K562 (cell line): ENCODE measurements around the gene MAP3K15. TPM values are rescaled to one million over a fixed set of nuclear protein-coding genes. Genes with fewer than 3 reads are reported as not detected.

Experiments used
- BRD4 ChIP-seq: fragments of 200-600 bp; sonication (generic); IDR thresholded peaks from 2 replicates; pipeline ENCODE4 v1.6.1; 2017; ENCODE audit warnings: inconsistent platforms
- CREB1 ChIP-seq, 2 experiments: sonication (generic) in 1 of 2; formaldehyde crosslinking in 1 of 2; IDR thresholded peaks; 2 replicates each; pipeline versions ENCODE4 v1.6.1 to v1.8.0; 2012 to 2022; ENCODE audit warnings: inconsistent platforms in 1 of 2, mild to moderate bottlenecking in 1 of 2, missing genetic modification reagents in 1 of 2, moderate library complexity in 1 of 2
- GABPB1 ChIP-seq: sonication (generic); formaldehyde crosslinking; IDR thresholded peaks from 2 replicates; pipeline ENCODE4 v1.8.0; 2022; ENCODE audit warnings: mild to moderate bottlenecking, missing genetic modification reagents
- GTF2E2 ChIP-seq: fragments of 200-800 bp; sonication (Bioruptor generic); IDR thresholded peaks from 2 replicates; pipeline ENCODE4 v1.6.1; 2016; ENCODE audit warnings: missing genetic modification characterization, missing compliant biosample characterization
- HDAC1 ChIP-seq, 2 experiments: fragments of 450-650 bp; IDR thresholded peaks; 2 replicates each; pipeline ENCODE4 v1.6.1; 2016 to 2017; ENCODE audit warnings: inconsistent platforms in 1 of 2, mild to moderate bottlenecking in 1 of 2, moderate library complexity in 1 of 2
- MAX ChIP-seq: sonication (generic); formaldehyde crosslinking; IDR thresholded peaks from 2 replicates; pipeline ENCODE4 v1.9.0; 2022; ENCODE audit warnings: mild to moderate bottlenecking, missing genetic modification reagents
- MTA3 ChIP-seq: fragments of 450-650 bp; formaldehyde crosslinking; IDR thresholded peaks from 2 replicates; pipeline ENCODE4 v1.6.1; 2017; ENCODE audit warnings: mild to moderate bottlenecking, borderline replicate concordance
- MYC ChIP-seq, 2 experiments: fragments of 250-450 bp in 1 of 2; sonication (Bioruptor Pico) in 1 of 2; IDR thresholded peaks; 2 replicates each; pipeline versions ENCODE4 v1.5.1 to v1.6.1; 2012 to 2021; ENCODE audit warnings: low read depth in 2 of 2, borderline replicate concordance in 1 of 2, improper control_type of control experiment in 1 of 2, low read length in 1 of 2, mild to moderate bottlenecking in 1 of 2, moderate library complexity in 1 of 2
- PHB2 ChIP-seq: fragments of 450-650 bp; IDR thresholded peaks from 2 replicates; pipeline ENCODE4 v1.6.1; 2017; ENCODE audit warnings: low read depth
- POLR2A ChIP-seq: fragments of 450-650 bp; conservative IDR thresholded peaks from 2 replicates; pipeline ENCODE4 v1.6.1; 2016
- POLR2B ChIP-seq: fragments of 450-650 bp; IDR thresholded peaks from 2 replicates; pipeline ENCODE4 v1.6.1; 2018; ENCODE audit warnings: low read depth; ENCODE audit not compliant: partially characterized antibody
- SETDB1 ChIP-seq: IDR thresholded peaks from one replicate; pipeline ENCODE4 v1.6.1; 2012; ENCODE audit warnings: low read length, control low read depth, inconsistent platforms
- SIN3B ChIP-seq: fragments of 450-650 bp; IDR thresholded peaks from 2 replicates; pipeline ENCODE4 v1.6.1; 2017; ENCODE audit warnings: low read depth, mild to moderate bottlenecking, moderate library complexity
- TAF1 ChIP-seq: IDR thresholded peaks from 2 replicates; pipeline ENCODE4 v1.6.1; 2011; ENCODE audit warnings: mild to moderate bottlenecking, low read length, moderate library complexity; ENCODE audit not compliant: insufficient read depth, control insufficient read depth, severe bottlenecking; ENCODE audit errors: extremely low read depth
- TSC22D4 ChIP-seq: fragments of 450-650 bp; IDR thresholded peaks from 2 replicates; pipeline ENCODE4 v1.6.1; 2016; ENCODE audit warnings: missing genetic modification characterization, missing biosample characterization, control low read depth
- ZNF551 ChIP-seq: fragments of 250-450 bp; sonication (Bioruptor Pico); IDR thresholded peaks from 2 replicates; pipeline ENCODE4 v1.5.0; 2021; ENCODE audit warnings: mild to moderate bottlenecking, moderate library complexity
- ZNF780A ChIP-seq: fragments of 250-450 bp; sonication (Bioruptor Pico); IDR thresholded peaks from 2 replicates; pipeline ENCODE4 v1.5.0; 2021; ENCODE audit warnings: mild to moderate bottlenecking
- polyA plus RNA-seq, 8 experiments: library from polyadenylated mRNA; depleted of rRNA in 4 of 8; stranded (reverse) in 5 of 8; unstranded in 3 of 8; fragments of >200 nt; fragmentation: Nextera tagmentation in 2 of 8; fragmentation: Illumina TruSeq in 1 of 8; extraction: Ambion mirVana in 2 of 8; extraction: Trizol in 1 of 8; gene quantifications; 2 replicates each; pipeline versions ENCODE4 v1.2.1 to v1.2.3, GENCODE V29; 2011 to 2014; ENCODE audit warnings: inconsistent platforms in 1 of 8, missing spikeins in 1 of 8
- total RNA-seq, 7 experiments: library from RNA; depleted of rRNA in 6 of 7; stranded (reverse); fragments of >200 nt in 6 of 7; fragmentation: Illumina TruSeq in 2 of 7; extraction: Trizol in 2 of 7; gene quantifications; 2 replicates each; pipeline versions ENCODE4 v1.2.1 to v1.2.3, GENCODE V29; 2011 to 2021; ENCODE audit warnings: low replicate concordance in 1 of 7
- TF ChIP-seq, protein P1 (sequence below): sonication (generic); formaldehyde crosslinking; IDR thresholded peaks from 2 replicates; pipeline ENCODE4 v1.8.0; 2022; ENCODE audit warnings: mild to moderate bottlenecking, missing genetic modification reagents
- TF ChIP-seq, protein P2 (sequence below), 2 experiments: fragments of 450-650 bp; conservative IDR thresholded peaks; 2 replicates each; pipeline ENCODE4 v1.6.1; 2017; ENCODE audit warnings: mild to moderate bottlenecking in 2 of 2, moderate library complexity in 2 of 2
- TF ChIP-seq, protein P3 (sequence below), 2 experiments: IDR thresholded peaks; 2 replicates each; pipeline ENCODE4 v1.6.1; 2012; ENCODE audit warnings: improper control_type of control experiment in 2 of 2, low read depth in 2 of 2, low read length in 2 of 2, borderline replicate concordance in 1 of 2

The MAP3K15 gene
- total and polyA plus RNA-seq, 9 of the 15 experiments (the other 6 are each of a cell fraction or from before 2014, with no cell fraction given), result 0.03 to 0.29 (median 0.14) TPM; not detected in 5

- TF ChIP-seq GTF2E2 (tag) (no peak), PHB2 (no peak), POLR2B (peak; percentile 48), MAX (CRISPR knock-in tag) (peak; percentile 46; the same call in 1 of the 2 replicates), HDAC1 (IDR thresholded peaks at IDR 0.05) (peak in 1 of 2 experiments; percentile 81; a peak in 2 of 4 replicates), CREB1 (IDR thresholded peaks at IDR 0.05) (peak; percentile 99), CREB1 (CRISPR knock-in tag; IDR thresholded peaks at IDR 0.05) (peak; percentile 97), ZNF551 (CRISPR knock-in tag) (no peak), SIN3B (peak; percentile 92), ZNF780A (CRISPR knock-in tag) (no peak), POLR2A (peak; percentile 80), MYC (IDR thresholded peaks at IDR 0.05; ENCODE audit: low read depth, low read length) (peak; percentile 52; the same call in 1 of the 2 replicates), MYC (CRISPR knock-in tag; IDR thresholded peaks at IDR 0.05; ENCODE audit: borderline replicate concordance, low read depth) (no peak), TAF1 (peak; percentile 80), TSC22D4 (tag) (no peak), BRD4 (no peak), GABPB1 (CRISPR knock-in tag) (0 out of 2 replicates have a peak, but pooled peaks have one; percentile 26), MTA3 (peak; percentile 65; the same call in 1 of the 2 replicates), SETDB1 (no peak)
- TF ChIP-seq, protein P1, sequence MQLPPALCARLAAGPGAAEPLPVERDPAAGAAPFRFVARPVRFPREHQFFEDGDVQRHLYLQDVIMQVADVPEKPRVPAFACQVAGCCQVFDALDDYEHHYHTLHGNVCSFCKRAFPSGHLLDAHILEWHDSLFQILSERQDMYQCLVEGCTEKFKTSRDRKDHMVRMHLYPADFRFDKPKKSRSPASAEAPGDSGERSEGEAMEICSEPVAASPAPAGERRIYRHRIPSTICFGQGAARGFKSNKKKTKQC (CRISPR knock-in tag), result no peak
- TF ChIP-seq, protein P2, sequence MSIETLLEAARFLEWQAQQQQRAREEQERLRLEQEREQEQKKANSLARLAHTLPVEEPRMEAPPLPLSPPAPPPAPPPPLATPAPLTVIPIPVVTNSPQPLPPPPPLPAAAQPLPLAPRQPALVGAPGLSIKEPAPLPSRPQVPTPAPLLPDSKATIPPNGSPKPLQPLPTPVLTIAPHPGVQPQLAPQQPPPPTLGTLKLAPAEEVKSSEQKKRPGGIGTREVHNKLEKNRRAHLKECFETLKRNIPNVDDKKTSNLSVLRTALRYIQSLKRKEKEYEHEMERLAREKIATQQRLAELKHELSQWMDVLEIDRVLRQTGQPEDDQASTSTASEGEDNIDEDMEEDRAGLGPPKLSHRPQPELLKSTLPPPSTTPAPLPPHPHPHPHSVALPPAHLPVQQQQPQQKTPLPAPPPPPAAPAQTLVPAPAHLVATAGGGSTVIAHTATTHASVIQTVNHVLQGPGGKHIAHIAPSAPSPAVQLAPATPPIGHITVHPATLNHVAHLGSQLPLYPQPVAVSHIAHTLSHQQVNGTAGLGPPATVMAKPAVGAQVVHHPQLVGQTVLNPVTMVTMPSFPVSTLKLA (conservative IDR thresholded peaks at IDR 0.05), result peak; percentile 81 to 94
- TF ChIP-seq, protein P3, sequence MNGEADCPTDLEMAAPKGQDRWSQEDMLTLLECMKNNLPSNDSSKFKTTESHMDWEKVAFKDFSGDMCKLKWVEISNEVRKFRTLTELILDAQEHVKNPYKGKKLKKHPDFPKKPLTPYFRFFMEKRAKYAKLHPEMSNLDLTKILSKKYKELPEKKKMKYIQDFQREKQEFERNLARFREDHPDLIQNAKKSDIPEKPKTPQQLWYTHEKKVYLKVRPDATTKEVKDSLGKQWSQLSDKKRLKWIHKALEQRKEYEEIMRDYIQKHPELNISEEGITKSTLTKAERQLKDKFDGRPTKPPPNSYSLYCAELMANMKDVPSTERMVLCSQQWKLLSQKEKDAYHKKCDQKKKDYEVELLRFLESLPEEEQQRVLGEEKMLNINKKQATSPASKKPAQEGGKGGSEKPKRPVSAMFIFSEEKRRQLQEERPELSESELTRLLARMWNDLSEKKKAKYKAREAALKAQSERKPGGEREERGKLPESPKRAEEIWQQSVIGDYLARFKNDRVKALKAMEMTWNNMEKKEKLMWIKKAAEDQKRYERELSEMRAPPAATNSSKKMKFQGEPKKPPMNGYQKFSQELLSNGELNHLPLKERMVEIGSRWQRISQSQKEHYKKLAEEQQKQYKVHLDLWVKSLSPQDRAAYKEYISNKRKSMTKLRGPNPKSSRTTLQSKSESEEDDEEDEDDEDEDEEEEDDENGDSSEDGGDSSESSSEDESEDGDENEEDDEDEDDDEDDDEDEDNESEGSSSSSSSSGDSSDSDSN (IDR thresholded peaks at IDR 0.05; ENCODE audit: borderline replicate concordance in 1 of 2, low read depth in 2 of 2, low read length in 2 of 2), result 0 out of 4 replicates have a peak, but pooled peaks of 1 of the 2 experiments have one; percentile 17
Measured at GRCh38 chrX:19343535-19344408, 171.5 kb downstream of the MAP3K15 start, which contains the start of gene PDHA1 (continued).
